ENCODE data around the gene SWSAP1.
"Not testable (repeated sequence)": the region's sequence is repeated elsewhere in the genome, so short reads cannot be mapped to it uniquely, and the experiment has no call there.

SWSAP1 gene

GRCh38 chr19:11400798-11401197 is 26.3 kb downstream of the SWSAP1 start:
- DNase-seq: no peak
- TF ChIP-seq POLR2A (IDR thresholded peaks at IDR 0.05; ENCODE audit: low read length) (no peak), GATA1 (IDR thresholded peaks at IDR 0.05; ENCODE audit: low read depth, low read length) (no peak)

GRCh38 chr19:11401808-11402543 is 27.5 kb downstream of the SWSAP1 start:
- DNase-seq: no peak
- TF ChIP-seq GATA1 (IDR thresholded peaks at IDR 0.05; ENCODE audit: low read depth, low read length): no peak
- no peak for TF ChIP-seq POLR2A (IDR thresholded peaks at IDR 0.05; ENCODE audit: low read length)

GRCh38 chr19:11404588-11405222 is 30.2 kb downstream of the SWSAP1 start:
- DNase-seq: no peak
- TF ChIP-seq POLR2A (IDR thresholded peaks at IDR 0.05; ENCODE audit: low read length) (no peak), GATA1 (IDR thresholded peaks at IDR 0.05; ENCODE audit: low read depth, low read length) (no peak)

GRCh38 chr19:11405846-11406643 is 31.6 kb downstream of the SWSAP1 start:
- DNase-seq: peak in 1 of 2 experiments; percentile 51
- no peak for TF ChIP-seq GATA1 (IDR thresholded peaks at IDR 0.05; ENCODE audit: low read depth, low read length)
- TF ChIP-seq POLR2A (IDR thresholded peaks at IDR 0.05; ENCODE audit: low read length): no peak

- DNase-seq: not testable (repeated sequence)
Measured at GRCh38 chr19:11406703-11407236, 32.3 kb downstream of the SWSAP1 start.

- no peak for TF ChIP-seq POLR2A (IDR thresholded peaks at IDR 0.05; ENCODE audit: low read length)
Measured at GRCh38 chr19:11408591-11408990, 34.1 kb downstream of the SWSAP1 start.

GRCh38 chr19:11410682-11411081 is 36.2 kb downstream of the SWSAP1 start:
- DNase-seq: no peak
- no peak for TF ChIP-seq GATA1 (IDR thresholded peaks at IDR 0.05; ENCODE audit: low read depth, low read length)
- TF ChIP-seq POLR2A (IDR thresholded peaks at IDR 0.05; ENCODE audit: low read length): no peak

More at GRCh38 chr19:11408591-11408990, 34.1 kb downstream of the SWSAP1 start:
- DNase-seq: no peak

GRCh38 chr19:11414544-11414943 is 40.1 kb downstream of the SWSAP1 start:
- no peak for TF ChIP-seq GATA1 (IDR thresholded peaks at IDR 0.05; ENCODE audit: low read depth, low read length)
- no peak for TF ChIP-seq POLR2A (IDR thresholded peaks at IDR 0.05; ENCODE audit: low read length)
- DNase-seq: no peak

- no peak for DNase-seq
- TF ChIP-seq POLR2A (IDR thresholded peaks at IDR 0.05; ENCODE audit: low read length) (no peak), GATA1 (IDR thresholded peaks at IDR 0.05; ENCODE audit: low read depth, low read length) (no peak)
Measured at GRCh38 chr19:11416346-11417052, 42.0 kb downstream of the SWSAP1 start.

GRCh38 chr19:11418094-11418548 is 43.7 kb downstream of the SWSAP1 start:
- no peak for TF ChIP-seq POLR2A (IDR thresholded peaks at IDR 0.05; ENCODE audit: low read length)
- no peak for TF ChIP-seq GATA1 (IDR thresholded peaks at IDR 0.05; ENCODE audit: low read depth, low read length)
- DNase-seq: no peak

GRCh38 chr19:11418549-11419506 is 44.4 kb downstream of the SWSAP1 start, which contains the start of gene RGL3:
TSS of gene RGL3 (minus strand) at chr19:11419314. CDS start at chr19:11419278, 36 bp downstream.
- DNase-seq: no peak

More at GRCh38 chr19:11418549-11419506, 44.4 kb downstream of the SWSAP1 start, which contains the start of gene RGL3:
- TF ChIP-seq GATA1 (IDR thresholded peaks at IDR 0.05; ENCODE audit: low read depth, low read length): no peak
- no peak for TF ChIP-seq POLR2A (IDR thresholded peaks at IDR 0.05; ENCODE audit: low read length)
